Endothelial cell of umbilical vein (primary cell): ENCODE results near the gene NABP1. TPM values are rescaled to one million over a fixed set of nuclear protein-coding genes. Genes with fewer than 3 reads are reported as not detected.

ENCODE experiments used
- BruUV-seq: library from RNA; stranded (reverse); fragments of 400-500 nt; replicated peaks from 2 replicates; lab custom pipeline; 2021; lab: Mats Ljungman, UMichigan
- CTCF ChIA-PET: fragments of 300-600, 350-600 bp; sonication (Branson Sonifier 250); formaldehyde crosslinking; loops from one replicate; lab custom pipeline; 2021; ENCODE audit warnings: antibody characterized with exemption, inconsistent platforms; lab: Charles Lee
- POLR2A ChIA-PET: fragments of 300-600, 350-600 bp; sonication (Branson Sonifier 250); formaldehyde crosslinking; loops from one replicate; lab custom pipeline; 2021; ENCODE audit warnings: antibody characterized with exemption, inconsistent platforms; lab: Charles Lee
- DNase-seq: peaks from one replicate; pipeline ENCODE4 v3.0.0-alpha.2; 2011; ENCODE audit warnings: low read depth, low spot score
- FAIRE-seq: peaks from 2 replicates; lab custom pipeline; 2011; peaks lifted over from hg19 to GRCh38; lab: Jason Lieb, UNC
- H2AFZ ChIP-seq: 2 replicates; pipeline ENCODE4 v1.6.0; 2012; ENCODE audit warnings: low read depth, low read length, control low read depth, inconsistent platforms
- H3K27ac ChIP-seq: 2 replicates; pipeline ENCODE4 v1.5.1; 2011; ENCODE audit warnings: low read depth, mild to moderate bottlenecking, control low read depth, low read length, moderate library complexity; ENCODE audit not compliant: insufficient read depth
- H3K27me3 ChIP-seq, 2 experiments: 2 replicates each; pipeline versions ENCODE4 v1.6.0 to v1.6.1; 2011; ENCODE audit warnings: low read length in 2 of 2, mixed read lengths in 1 of 2; ENCODE audit not compliant: control insufficient read depth in 2 of 2, insufficient read depth in 2 of 2
- H3K36me3 ChIP-seq, 2 experiments: 2 replicates in 1 of 2; 3 replicates in 1 of 2; pipeline ENCODE4 v1.5.1; 2011; ENCODE audit warnings: low read length in 2 of 2, mild to moderate bottlenecking in 1 of 2, moderate library complexity in 1 of 2; ENCODE audit not compliant: control insufficient read depth in 2 of 2, insufficient read depth in 2 of 2; ENCODE audit errors: extremely low read depth in 1 of 2
- H3K4me1 ChIP-seq: 3 replicates; pipeline ENCODE4 v1.5.1; 2011; ENCODE audit warnings: mild to moderate bottlenecking, low read length; ENCODE audit not compliant: control insufficient read depth, insufficient read depth; ENCODE audit errors: extremely low read depth
- H3K4me2 ChIP-seq: 2 replicates; pipeline ENCODE4 v1.6.1; 2011; ENCODE audit warnings: low read length, control low read depth, mixed read lengths; ENCODE audit not compliant: insufficient read depth
- H3K4me3 ChIP-seq, 3 experiments: fragments of 200-600 bp in 1 of 3; sonication (generic), shearing (Covaris generic) in 1 of 3; replicated peaks in 1 of 3; 2 replicates each; pipeline ENCODE4 v1.5.1; 2011 to 2016; ENCODE audit warnings: control low read depth in 3 of 3, low read length in 3 of 3, mild to moderate bottlenecking in 2 of 3, inconsistent platforms in 1 of 3, low read depth in 1 of 3, moderate library complexity in 1 of 3; ENCODE audit not compliant: insufficient read depth in 1 of 3
- H3K79me2 ChIP-seq: 2 replicates; pipeline ENCODE4 v1.6.0; 2012; ENCODE audit warnings: low read length, inconsistent platforms; ENCODE audit not compliant: control insufficient read depth, insufficient read depth
- H3K9ac ChIP-seq: replicated peaks from 2 replicates; pipeline ENCODE3; 2011; ENCODE audit warnings: low read length, control low read depth; ENCODE audit not compliant: insufficient read depth; ENCODE audit errors: extremely low read depth
- H3K9me1 ChIP-seq: replicated peaks from 3 replicates; pipeline ENCODE4 v1.6.0; 2011; ENCODE audit warnings: mild to moderate bottlenecking, low read length; ENCODE audit not compliant: control insufficient read depth, insufficient read depth; ENCODE audit errors: extremely low read depth
- H3K9me3 ChIP-seq: replicated peaks from 2 replicates; pipeline ENCODE4 v1.5.1; 2012; ENCODE audit warnings: low read length, inconsistent platforms; ENCODE audit not compliant: control insufficient read depth, insufficient read depth
- H4K20me1 ChIP-seq: replicated peaks from 2 replicates; pipeline ENCODE3; 2011; ENCODE audit warnings: mild to moderate bottlenecking, low read length; ENCODE audit not compliant: control insufficient read depth, insufficient read depth; ENCODE audit errors: extremely low read depth
- FOS ChIP-seq: IDR thresholded peaks from 2 replicates; pipeline ENCODE4 v1.6.1; 2011; ENCODE audit warnings: mild to moderate bottlenecking, low read length, moderate library complexity, borderline replicate concordance; ENCODE audit not compliant: insufficient read depth
- GATA2 ChIP-seq: IDR thresholded peaks from 2 replicates; pipeline ENCODE4 v1.7.0; 2011; ENCODE audit warnings: low read depth, mild to moderate bottlenecking, moderate library complexity, mixed read lengths, low read length; ENCODE audit not compliant: insufficient read length, insufficient read depth
- MAX ChIP-seq: IDR thresholded peaks from 2 replicates; pipeline ENCODE4 v1.6.1; 2011; ENCODE audit not compliant: insufficient read depth, insufficient read length
- MYC ChIP-seq: IDR thresholded peaks from one replicate; pipeline ENCODE4 v1.6.1; 2011; ENCODE audit warnings: mild to moderate bottlenecking, low read depth, low read length
- dilution Hi-C: fragments of 300-500 bp; cut with MboI; formaldehyde crosslinking; loops from one replicate; pipeline ENCODE4 v1.15.0; 2019; ENCODE audit warnings: low sequenced_read_pairs; ENCODE audit not compliant: extremely low pct_ligation_motif_present
- intact Hi-C: fragments of 100-400 bp; cut with micrococcal nuclease; formaldehyde crosslinking; loops from one replicate; pipeline ENCODE4 v1.10.0; 2022
- polyA plus RNA-seq, 4 experiments: library from polyadenylated mRNA; depleted of rRNA in 3 of 4; stranded (reverse) in 3 of 4; unstranded in 1 of 4; fragments of >200 nt; gene quantifications; 2 replicates each; pipeline versions ENCODE4 v1.2.1 to v1.2.3, GENCODE V29; 2011 to 2012; ENCODE audit warnings: missing spikeins in 1 of 4
- total RNA-seq: library from RNA; stranded (reverse); gene quantifications from 2 replicates; pipeline ENCODE4 v1.2.3, GENCODE V29; 2021

NABP1 gene
- total and polyA plus RNA-seq, 2 donors (not counting 3 experiments of a cell fraction or from before 2014, with no cell fraction given): 14.7 to 47.6 TPM

GRCh38 chr2:191696966-191697365, 19.0 kb downstream of the NABP1 start:
- no peak overlapping the region for H3K4me3 ChIP-seq
- no peak overlapping the region for H3K9ac ChIP-seq
- no peaks in the 10 kb centered on the region for H3K9me1 ChIP-seq
- BruUV-seq: no TSS peak
- H3K27me3 ChIP-seq: no peaks in the 10 kb centered on the region
- no peaks in the 10 kb centered on the region for H3K9me3 ChIP-seq
- H3K4me2 ChIP-seq: no peak overlapping the region
- H2AFZ ChIP-seq: no peak overlapping the region
- H3K4me1 ChIP-seq: no peaks in the 10 kb centered on the region
- intact Hi-C loops (no loop called here), dilution Hi-C loops (no loop called here)
- DNase-seq (no peak), FAIRE-seq (no peak)
- TF ChIP-seq MAX (no peak), MYC (no peak)
- no peak overlapping the region for H3K27ac ChIP-seq
- H3K36me3 ChIP-seq: no peaks in the 10 kb centered on the region
- no peaks in the 10 kb centered on the region for H3K79me2 ChIP-seq
- ChIA-PET POLR2A (interaction anchor here (0.6 to 0.9 kb wide), 3 partner anchors 10 to 571 kb away, joined by 4 read pairs; partner anchors contain the start of gene NABP1), CTCF (interaction anchor here (0.6 to 2.3 kb wide), 7 partner anchors 9 to 157 kb away, joined by 3 to 10 read pairs (median 6); no protein-coding TSS in a partner anchor)
- H4K20me1 ChIP-seq: no peaks in the 10 kb centered on the region

GRCh38 chr2:191697870-191698269, 19.9 kb downstream of the NABP1 start:
- Histone ChIP-seq H2AFZ (no peak overlapping the region), H3K36me3 (no peaks in the 10 kb centered on the region), H3K27ac (no peak overlapping the region), H3K4me3 (no peak overlapping the region), H4K20me1 (no peaks in the 10 kb centered on the region), H3K27me3 (no peaks in the 10 kb centered on the region), H3K9me1 (no peaks in the 10 kb centered on the region), H3K9ac (no peak overlapping the region), H3K79me2 (no peaks in the 10 kb centered on the region), H3K9me3 (no peaks in the 10 kb centered on the region), H3K4me1 (no peaks in the 10 kb centered on the region), H3K4me2 (no peak overlapping the region)
- intact Hi-C loops: no loop called here
- CTCF ChIA-PET: interaction anchor here (1.2 to 1.8 kb wide), 4 partner anchors 9 to 129 kb away, joined by 3 to 10 read pairs (median 5); no protein-coding TSS in a partner anchor
- TF ChIP-seq FOS (no peak), GATA2 (no peak)
- BruUV-seq: no TSS peak
- DNase-seq: no peak
- POLR2A ChIA-PET: interaction anchor here (0.6 kb wide), 1 partner anchor 570 kb away, joined by 4 read pairs; no protein-coding TSS in a partner anchor
- no peak for FAIRE-seq
- dilution Hi-C loops: no loop called here
